ENCODE measurements around the gene NUP85.
"Not testable (repeated sequence)": the region's sequence is repeated elsewhere in the genome, so short reads cannot be mapped to it uniquely, and the experiment has no call there.

The NUP85 gene

DNA sequence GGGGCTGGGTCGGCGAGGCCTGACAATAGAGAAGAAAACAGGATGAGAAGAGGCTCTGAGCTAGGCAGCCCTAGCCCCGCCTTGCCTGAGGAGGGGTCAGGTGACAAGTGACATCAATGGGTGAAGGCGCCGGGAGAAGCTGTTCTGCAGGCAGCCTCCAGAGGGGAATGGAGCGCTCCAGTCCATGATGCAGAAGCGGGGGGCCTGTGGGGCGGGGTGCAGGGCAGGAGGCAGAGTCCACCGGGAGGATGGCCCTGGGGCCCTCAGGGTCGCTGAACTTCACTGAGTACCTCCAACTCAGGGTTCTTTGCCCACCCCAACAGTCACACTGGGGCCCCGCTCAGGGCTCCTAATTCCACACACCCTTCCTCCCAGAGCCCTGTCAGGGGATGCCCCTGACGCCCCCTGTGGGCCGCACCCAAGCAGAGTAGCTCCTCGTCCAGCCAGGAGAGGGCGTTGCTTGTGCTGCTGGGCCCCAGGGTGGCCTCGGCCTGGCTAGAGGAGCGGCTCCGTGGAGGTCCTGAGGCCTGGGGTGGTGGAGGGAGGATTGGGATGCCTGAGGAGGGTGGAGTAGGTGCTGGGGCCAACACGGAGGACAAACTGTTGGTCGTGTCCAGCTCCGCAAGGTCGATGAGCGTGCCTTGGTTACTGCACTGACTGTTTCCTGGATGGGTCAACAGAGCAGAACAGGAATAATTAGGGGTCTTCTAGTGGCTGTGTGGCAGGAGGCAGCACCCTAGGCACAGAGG is 35.1 kb downstream of the NUP85 start:
- DNase-seq (ENCODE audit: low read depth in 4 of 4, low spot score in 1 of 4), result no peak

DNA sequence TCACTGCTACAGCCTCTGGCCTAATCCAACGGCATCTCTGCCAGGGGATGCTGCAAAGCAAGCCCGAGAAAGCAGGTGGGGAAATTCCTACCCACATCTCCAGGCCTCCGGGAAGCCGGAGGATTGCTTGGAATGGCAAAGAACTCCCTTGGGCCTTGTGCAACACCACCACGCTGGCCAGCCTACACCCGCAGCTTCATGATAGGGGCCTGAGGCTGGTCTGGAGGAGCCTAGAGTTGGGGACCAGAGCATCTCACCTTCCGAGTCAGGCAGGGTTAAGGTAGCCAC is 35.6 kb downstream of the NUP85 start:
- no peak for DNase-seq (ENCODE audit: low read depth in 4 of 4, low spot score in 1 of 4)

- no peak for DNase-seq (ENCODE audit: low read depth in 4 of 4, low spot score in 1 of 4)
Measured at GRCh38 chr17:75241502-75241901, 36.0 kb downstream of the NUP85 start.

DNA sequence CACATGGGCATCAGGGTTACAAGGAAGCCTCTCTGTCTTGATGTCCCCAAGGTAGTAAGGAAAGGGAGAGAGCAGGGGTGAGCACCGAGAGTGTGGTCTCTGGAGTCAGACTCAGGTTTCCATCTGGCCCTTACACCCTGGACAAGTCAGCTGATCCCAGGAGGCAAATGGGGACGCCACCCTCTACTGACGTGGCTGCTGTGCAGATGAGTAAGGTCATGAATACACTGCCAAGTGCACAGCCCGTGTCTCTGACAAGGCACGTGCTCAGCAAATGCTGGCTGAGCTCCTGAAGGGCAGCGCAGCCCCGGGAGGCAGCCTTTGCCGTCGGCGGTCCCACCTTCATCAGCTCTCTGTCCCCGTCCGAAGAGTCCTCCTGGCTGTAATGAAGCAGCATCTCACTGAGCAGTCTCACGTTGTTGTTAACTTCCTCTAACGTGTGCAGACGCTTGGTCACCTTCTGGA is 36.5 kb downstream of the NUP85 start:
- no peak for DNase-seq (ENCODE audit: low read depth in 4 of 4, low spot score in 1 of 4)

DNA sequence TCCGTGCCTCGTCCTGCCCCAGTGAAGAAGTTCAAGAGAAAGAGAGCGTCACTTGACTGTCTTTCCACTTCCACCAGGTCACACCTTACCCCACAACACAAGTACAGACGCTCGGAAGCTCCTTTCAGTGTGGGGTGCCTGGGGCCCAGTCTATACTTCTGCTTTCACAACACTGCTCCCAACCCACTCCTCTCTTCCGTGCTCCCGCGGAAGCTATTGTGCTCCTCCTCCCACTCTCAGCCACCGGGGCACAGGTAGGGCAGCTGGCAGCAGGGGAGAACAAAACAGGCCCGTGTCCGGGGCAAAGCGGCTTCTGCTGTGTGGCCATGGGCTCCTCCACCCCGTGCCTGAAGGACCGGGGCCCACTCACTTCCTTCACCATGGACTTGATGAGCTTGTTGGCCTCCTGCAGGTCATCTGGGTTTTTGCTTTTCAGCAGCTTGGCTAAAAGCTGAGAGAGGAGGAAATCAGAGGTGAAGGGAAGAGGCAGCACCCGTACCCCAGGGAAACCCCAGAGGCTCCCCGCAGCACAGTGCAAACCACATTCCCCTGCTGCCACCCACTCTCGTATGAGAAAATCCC is 37.1 kb downstream of the NUP85 start:
- DNase-seq (ENCODE audit: low read depth in 4 of 4, low spot score in 1 of 4), result no peak

DNA sequence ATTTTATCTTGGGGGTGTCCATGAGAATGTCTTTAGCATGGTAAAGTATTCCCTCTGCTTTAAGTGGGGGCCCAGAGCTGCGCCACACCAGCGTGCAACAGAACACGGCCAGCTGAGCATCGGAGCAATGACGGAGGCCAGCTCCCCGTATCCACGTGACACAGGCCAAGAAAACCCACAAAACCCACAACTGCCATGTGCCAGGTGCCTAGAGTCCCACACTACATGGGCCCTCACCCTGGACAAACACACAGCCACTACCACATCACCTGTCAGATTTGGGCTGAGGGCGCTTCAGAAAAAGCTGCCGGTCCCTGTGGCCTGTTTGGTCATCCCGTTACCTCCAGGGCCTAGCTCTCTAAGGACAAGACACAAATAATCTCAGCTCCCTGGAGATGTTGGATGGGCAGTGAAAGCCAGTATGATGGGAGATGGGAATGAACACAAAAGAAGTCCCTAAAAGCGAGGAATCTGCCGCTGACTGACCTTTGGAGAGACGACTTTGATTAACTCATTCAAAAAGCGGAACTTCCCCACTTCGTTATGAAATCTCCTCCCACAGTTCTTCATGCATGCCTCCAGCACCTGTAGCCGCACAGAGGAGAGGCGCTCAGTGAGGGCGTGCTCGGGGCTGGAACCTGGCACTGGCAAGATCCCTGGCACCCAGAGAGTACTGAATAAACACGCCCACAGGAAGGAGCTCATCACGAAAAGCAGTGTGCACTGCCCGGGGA is 38.8 kb downstream of the NUP85 start:
- no peak for DNase-seq (ENCODE audit: low read depth in 4 of 4, low spot score in 1 of 4)

DNA sequence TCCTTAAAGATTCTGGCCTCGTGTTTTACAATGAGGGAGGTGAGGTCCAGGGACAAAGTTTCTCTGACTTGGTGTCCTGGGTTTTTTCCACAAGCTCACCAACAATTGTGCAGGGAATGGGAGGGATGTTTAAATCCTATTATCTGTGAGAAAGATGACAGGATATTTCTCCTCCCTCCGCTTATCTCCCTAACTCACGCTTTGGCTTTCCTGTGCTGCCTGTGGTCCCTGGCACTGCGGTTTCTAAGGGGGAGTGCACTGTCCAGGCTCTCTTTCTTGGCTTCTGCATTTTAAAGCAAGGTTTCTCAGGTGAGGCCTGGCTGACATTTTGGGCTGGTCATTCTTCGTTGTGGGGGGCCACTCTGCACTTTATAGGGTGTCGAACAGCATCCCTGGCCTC is 39.5 kb downstream of the NUP85 start:
- DNase-seq (ENCODE audit: low read depth in 4 of 4, low spot score in 1 of 4), result no peak

DNA sequence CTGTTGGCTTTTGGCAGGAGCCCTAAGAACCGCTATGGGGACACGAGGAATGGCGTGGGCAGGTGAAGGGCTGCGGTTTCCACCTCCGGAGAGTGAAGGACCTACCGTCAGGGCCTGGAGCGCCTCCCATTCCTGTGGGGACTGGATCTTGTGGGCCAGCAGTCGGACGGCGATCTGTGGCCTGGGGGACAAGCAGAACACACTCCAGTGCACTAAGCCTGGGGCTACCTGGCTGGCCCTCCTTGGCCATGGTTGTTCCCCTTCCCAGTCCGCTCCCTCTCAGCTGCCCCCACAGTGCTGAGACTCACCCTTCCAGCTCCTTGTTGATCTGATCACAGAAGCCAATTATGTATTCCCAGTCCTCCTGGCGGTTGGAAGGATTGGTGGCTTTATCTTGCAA is 40.9 kb downstream of the NUP85 start:
- no peak for DNase-seq (ENCODE audit: low read depth in 4 of 4, low spot score in 1 of 4)

DNA sequence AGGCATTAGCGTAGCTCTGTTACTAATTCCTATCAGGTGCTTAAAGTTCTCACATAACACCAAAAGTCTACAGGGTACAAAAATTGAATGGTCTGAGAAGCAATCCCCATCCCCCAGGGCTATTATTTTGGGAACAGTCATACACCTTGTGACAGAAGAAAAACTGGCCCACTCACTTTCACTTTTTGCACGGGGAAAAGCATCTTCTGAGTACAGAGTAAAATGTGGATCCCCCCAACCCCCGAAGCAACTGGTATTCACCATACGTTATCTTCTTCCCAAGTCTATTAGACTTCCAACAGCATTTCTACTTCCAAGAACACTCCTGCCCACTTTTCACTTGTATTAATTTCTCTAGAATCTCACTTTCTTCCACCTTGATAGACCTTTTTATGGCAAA is 44.1 kb downstream of the NUP85 start:
- no peak for DNase-seq (ENCODE audit: low read depth in 4 of 4, low spot score in 1 of 4)

DNA sequence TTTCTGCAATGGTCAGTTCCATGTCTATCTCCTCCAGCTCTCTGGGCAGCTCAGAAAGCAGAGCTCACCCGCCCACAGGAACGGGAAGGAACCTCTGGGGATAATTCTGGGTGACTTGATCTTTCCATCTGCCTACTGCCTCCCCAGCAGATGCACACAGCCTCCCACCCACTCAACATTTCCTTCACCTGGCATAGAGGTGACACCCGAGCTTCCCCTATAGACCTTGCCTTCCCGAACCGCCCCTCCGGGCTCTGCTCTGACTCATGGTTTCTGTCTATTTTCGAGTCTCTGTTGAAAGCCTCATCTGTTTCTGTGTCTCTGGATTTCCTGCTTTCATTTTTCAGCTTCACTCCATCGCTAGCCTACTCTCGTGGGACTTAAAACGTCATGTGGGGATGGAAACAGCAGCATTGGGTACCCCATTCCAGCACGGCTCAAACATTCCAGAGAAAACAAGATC is 44.6 kb downstream of the NUP85 start:
- peak; percentile 43 to 86 (median 58) for DNase-seq (ENCODE audit: low read depth in 4 of 4, low spot score in 1 of 4)

DNA sequence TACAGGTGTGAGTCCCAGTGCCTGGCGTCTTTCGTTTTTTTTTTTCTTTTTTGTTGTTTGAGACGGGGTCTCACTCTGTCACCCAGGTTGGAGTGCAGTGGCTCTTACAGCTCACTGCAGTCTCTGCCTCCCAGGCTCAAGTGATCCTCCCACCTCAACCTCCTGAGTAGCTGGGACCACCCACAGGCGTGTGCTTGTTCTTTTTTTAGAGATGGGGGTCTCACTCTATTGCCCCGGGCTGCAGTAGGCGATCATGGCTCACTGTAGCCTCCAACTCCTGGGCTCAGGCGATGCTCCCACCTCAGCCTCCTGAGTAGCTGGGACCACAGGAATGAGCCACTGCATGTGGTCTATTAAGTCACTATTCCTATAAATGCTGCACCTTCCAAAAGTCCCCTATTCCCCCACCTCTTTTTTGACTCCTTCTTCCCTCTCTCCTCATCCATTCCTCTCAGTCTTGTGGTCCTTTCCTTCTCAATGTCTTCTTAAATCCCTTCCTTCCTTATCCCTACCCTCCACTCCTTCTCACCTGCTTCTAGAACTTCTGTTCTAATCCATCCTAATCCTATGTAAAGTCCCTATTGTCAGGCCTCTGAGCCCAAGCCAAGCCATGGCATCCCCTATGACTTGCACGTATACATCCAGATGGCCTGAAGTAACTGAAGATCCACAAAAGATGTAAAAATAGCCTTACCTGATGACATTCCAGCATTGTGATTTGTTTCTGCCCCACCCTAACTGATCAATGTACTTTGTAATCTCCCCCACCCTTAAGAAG is 46.7 kb downstream of the NUP85 start:
- no peak for DNase-seq (ENCODE audit: low read depth in 4 of 4, low spot score in 1 of 4)

GRCh38 chr17:75255954-75256698 is 50.6 kb downstream of the NUP85 start:
- DNase-seq (ENCODE audit: low read depth in 4 of 4, low spot score in 1 of 4), result not testable (repeated sequence)

GRCh38 chr17:75257228-75257627 is 51.7 kb downstream of the NUP85 start:
- not testable (repeated sequence) for DNase-seq (ENCODE audit: low read depth in 4 of 4, low spot score in 1 of 4)

DNA sequence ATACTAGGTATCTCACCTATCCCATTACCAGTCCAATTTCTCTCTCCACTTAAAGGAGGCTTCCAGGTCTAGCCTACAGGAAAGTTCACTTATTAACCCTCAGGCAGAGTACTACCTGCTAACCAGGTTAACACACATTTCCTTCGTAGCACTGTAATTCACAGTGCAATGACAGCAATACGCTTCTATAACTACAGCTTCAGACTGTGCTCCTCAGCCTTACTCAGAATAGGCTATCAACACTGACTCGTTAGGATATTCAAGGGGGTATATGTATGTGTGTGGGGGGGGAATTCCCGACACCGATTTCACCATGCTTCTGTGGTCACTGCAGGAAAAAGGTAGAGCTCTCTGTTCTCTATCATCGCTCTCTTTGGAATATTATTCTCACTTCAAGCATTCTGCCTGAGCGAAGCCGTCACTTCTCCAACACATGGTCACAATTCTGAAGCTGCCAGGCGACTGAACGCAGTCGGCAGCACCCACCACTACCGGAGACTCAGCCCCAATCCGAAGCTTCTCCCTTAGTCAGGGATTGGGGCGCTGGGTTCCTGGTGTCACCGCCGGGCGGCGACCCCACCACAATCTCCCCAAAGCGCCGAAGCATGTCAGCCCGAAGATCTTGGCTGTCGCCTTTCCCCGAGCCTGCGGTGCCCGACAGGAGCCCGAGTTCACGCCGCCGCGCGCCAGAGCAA is 55.3 kb downstream of the NUP85 start:
- peak in 2 of 4 experiments; percentile 40 to 58 for DNase-seq (ENCODE audit: low read depth in 4 of 4, low spot score in 1 of 4)

- peak; percentile 90 to 95 (median 92) for DNase-seq (ENCODE audit: low read depth in 4 of 4, low spot score in 1 of 4)
Measured at GRCh38 chr17:75261336-75262111, 56.0 kb downstream of the NUP85 start, which contains the start of the genes GGA3 and MRPS7. Gene GGA3 (minus strand): TSS chr17:75261606. CDS start chr17:75261587, 19 bp downstream. Gene MRPS7 (plus strand): TSS chr17:75261879. CDS start chr17:75261901, 22 bp downstream.

- no peak for DNase-seq (ENCODE audit: low read depth in 4 of 4, low spot score in 1 of 4)
Measured at GRCh38 chr17:75262112-75262606, 56.7 kb downstream of the NUP85 start.

DNA sequence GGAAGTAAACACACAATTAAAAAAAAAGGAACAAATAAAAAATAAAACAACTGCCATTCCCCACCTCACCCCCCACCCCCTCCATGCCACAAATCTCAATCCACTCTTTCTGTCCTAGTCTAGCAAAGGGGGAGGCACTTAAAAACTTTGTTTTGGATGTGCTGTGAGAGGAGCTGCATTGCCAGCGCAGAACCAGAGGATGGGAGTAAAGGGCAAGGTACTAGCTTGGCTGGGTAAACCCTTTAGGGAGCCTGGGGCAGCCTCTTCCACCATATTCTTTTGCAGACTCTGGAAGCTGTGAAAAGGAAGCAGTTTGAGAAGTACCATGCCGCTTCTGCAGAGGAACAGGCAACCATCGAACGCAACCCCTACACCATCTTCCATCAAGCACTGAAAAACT is 57.6 kb downstream of the NUP85 start:
- DNase-seq (ENCODE audit: low read depth in 4 of 4, low spot score in 1 of 4), result no peak

GRCh38 chr17:75265614-75266315 is 60.3 kb downstream of the NUP85 start:
- DNase-seq (ENCODE audit: low read depth in 4 of 4, low spot score in 1 of 4), result no peak
